ENCODE results near the gene TNIK.

DNA sequence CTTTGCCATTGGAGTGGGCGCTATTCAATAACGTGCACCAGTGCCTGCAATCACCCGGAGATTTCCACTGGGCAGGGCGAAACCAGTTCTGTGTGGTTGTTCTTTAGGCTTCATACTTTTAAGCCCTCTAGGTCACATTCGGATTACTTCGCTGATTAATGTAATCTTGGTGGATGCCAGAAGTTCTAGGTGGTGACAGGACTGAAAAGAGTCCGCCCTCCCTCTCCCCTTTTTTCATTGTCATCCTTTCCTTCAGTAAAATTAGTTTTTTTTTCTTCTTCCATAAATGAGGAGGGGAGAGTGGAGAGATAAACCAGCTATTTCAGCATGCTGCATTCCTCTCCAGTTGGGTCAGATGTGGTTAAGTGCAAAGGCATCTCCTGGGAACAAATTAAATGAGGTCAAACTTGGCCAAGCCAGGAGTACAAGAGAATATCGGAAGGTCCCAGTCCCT, 431.4 kb downstream of the TNIK start:
- TF ChIP-seq, protein P1, sequence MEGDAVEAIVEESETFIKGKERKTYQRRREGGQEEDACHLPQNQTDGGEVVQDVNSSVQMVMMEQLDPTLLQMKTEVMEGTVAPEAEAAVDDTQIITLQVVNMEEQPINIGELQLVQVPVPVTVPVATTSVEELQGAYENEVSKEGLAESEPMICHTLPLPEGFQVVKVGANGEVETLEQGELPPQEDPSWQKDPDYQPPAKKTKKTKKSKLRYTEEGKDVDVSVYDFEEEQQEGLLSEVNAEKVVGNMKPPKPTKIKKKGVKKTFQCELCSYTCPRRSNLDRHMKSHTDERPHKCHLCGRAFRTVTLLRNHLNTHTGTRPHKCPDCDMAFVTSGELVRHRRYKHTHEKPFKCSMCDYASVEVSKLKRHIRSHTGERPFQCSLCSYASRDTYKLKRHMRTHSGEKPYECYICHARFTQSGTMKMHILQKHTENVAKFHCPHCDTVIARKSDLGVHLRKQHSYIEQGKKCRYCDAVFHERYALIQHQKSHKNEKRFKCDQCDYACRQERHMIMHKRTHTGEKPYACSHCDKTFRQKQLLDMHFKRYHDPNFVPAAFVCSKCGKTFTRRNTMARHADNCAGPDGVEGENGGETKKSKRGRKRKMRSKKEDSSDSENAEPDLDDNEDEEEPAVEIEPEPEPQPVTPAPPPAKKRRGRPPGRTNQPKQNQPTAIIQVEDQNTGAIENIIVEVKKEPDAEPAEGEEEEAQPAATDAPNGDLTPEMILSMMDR (IDR thresholded peaks at IDR 0.05), result no peak
- TF ChIP-seq EP300 (IDR thresholded peaks at IDR 0.05), result no peak
- no peak for TF ChIP-seq POLR2A (IDR thresholded peaks at IDR 0.05)
- no peak for TF ChIP-seq POLR2AphosphoS5 (IDR thresholded peaks at IDR 0.05)

All from upper lobe of left lung (tissue), 4 donors.